HepG2 (cell line): ENCODE measurements around the gene NUP93. TPM values are rescaled to one million over a fixed set of nuclear protein-coding genes. Genes with fewer than 3 reads are reported as not detected.

Experiments
- ATAC-seq: fragments of 200-7000 bp; cut with Tn5 transposase; 3 replicates; pipeline ENCODE4 v1.9.1; 2020; ENCODE audit warnings: mild to moderate bottlenecking, moderate library complexity
- BruUV-seq: library from RNA; stranded (reverse); fragments of 400-500 nt; replicated peaks from 2 replicates; lab custom pipeline; 2021; lab: Mats Ljungman, UMichigan
- CTCF ChIA-PET: fragments of 300-600 bp; formaldehyde crosslinking; extraction: SDS; loops from one replicate; lab custom pipeline; 2021; ENCODE audit warnings: low total read pairs, inconsistent platforms, low intra/inter-chr PET ratio; lab: Yijun Ruan, JAX
- POLR2A ChIA-PET: fragments of 350-600 bp; sonication (Branson Sonifier 250); formaldehyde crosslinking; loops from one replicate; lab custom pipeline; 2020; ENCODE audit warnings: antibody characterized with exemption, inconsistent platforms; lab: Yijun Ruan, JAX
- DNase-seq: peaks from one replicate; pipeline ENCODE4 v3.0.0-alpha.2; 2015; ENCODE audit warnings: low spot score
- FAIRE-seq: peaks from 3 replicates; lab custom pipeline; 2011; peaks lifted over from hg19 to GRCh38; lab: Jason Lieb, UNC
- H2AFZ ChIP-seq: one replicate; pipeline ENCODE4 v1.6.1; 2011; ENCODE audit warnings: low read length, inconsistent platforms
- H3K27ac ChIP-seq: fragments of 300-600 bp; 3 replicates; pipeline ENCODE4 v1.8.0; 2011; ENCODE audit warnings: mixed run types, mild to moderate bottlenecking, mixed read lengths, low read length, inconsistent platforms; ENCODE audit not compliant: insufficient read depth; ENCODE audit errors: extremely low read length
- H3K27me3 ChIP-seq, 2 experiments: fragments of 200-600 bp in 1 of 2; 2 replicates in 1 of 2; 3 replicates in 1 of 2; pipeline versions ENCODE4 v1.6.0 to v1.8.0; 2011; ENCODE audit warnings: low read length in 2 of 2, mild to moderate bottlenecking in 2 of 2, moderate library complexity in 2 of 2, inconsistent platforms in 1 of 2; ENCODE audit not compliant: insufficient read depth in 2 of 2, control insufficient read depth in 1 of 2
- H3K36me3 ChIP-seq, 2 experiments: fragments of 200-600 bp in 1 of 2; replicated peaks in 1 of 2; 2 replicates in 1 of 2; 3 replicates in 1 of 2; pipeline versions ENCODE4 v1.5.1 to v1.8.0; 2011; ENCODE audit warnings: low read length in 2 of 2, inconsistent platforms in 1 of 2; ENCODE audit not compliant: insufficient read depth in 2 of 2, control insufficient read depth in 1 of 2
- H3K4me1 ChIP-seq: 2 replicates; pipeline ENCODE4 v1.5.1; 2012; ENCODE audit warnings: low read length, inconsistent platforms; ENCODE audit not compliant: insufficient read depth
- H3K4me2 ChIP-seq: 2 replicates; pipeline ENCODE4 v1.6.0; 2011; ENCODE audit warnings: low read depth, low read length, inconsistent platforms
- H3K4me3 ChIP-seq, 3 experiments: fragments of 200-600 bp in 1 of 3; sonication (generic), shearing (Covaris generic) in 1 of 3; replicated peaks in 1 of 3; 2 replicates each; pipeline ENCODE4 v1.5.1; 2011 to 2016; ENCODE audit warnings: low read length in 3 of 3, inconsistent platforms in 2 of 3, low read depth in 2 of 3, mild to moderate bottlenecking in 2 of 3, control low read depth in 1 of 3, mixed read lengths in 1 of 3; ENCODE audit not compliant: insufficient read depth in 1 of 3
- H3K79me2 ChIP-seq: one replicate; pipeline ENCODE4 v1.6.1; 2011; ENCODE audit warnings: low read length, inconsistent platforms; ENCODE audit not compliant: insufficient read depth
- H3K9ac ChIP-seq: 2 replicates; pipeline ENCODE4 v1.6.0; 2011; ENCODE audit warnings: mild to moderate bottlenecking, low read depth, low read length, inconsistent platforms; ENCODE audit not compliant: insufficient read depth
- H3K9me3 ChIP-seq: 2 replicates; pipeline ENCODE4 v1.5.1; 2012; ENCODE audit warnings: mild to moderate bottlenecking, low read length
- H4K20me1 ChIP-seq: 2 replicates; pipeline ENCODE4 v1.6.0; 2011; ENCODE audit warnings: inconsistent platforms, mild to moderate bottlenecking, low read length, moderate library complexity; ENCODE audit not compliant: insufficient read depth
- ARID2 ChIP-seq: sonication (generic); formaldehyde crosslinking; IDR thresholded peaks from 2 replicates; pipeline ENCODE4 v1.8.1; 2022; ENCODE audit warnings: mild to moderate bottlenecking, missing genetic modification reagents, borderline replicate concordance
- ELF1 ChIP-seq: sonication (generic); formaldehyde crosslinking; IDR thresholded peaks from 2 replicates; pipeline ENCODE4 v1.4.0; 2020; ENCODE audit warnings: missing genetic modification reagents
- PRDM15 ChIP-seq: sonication (generic); formaldehyde crosslinking; IDR thresholded peaks from 2 replicates; pipeline ENCODE4 v1.4.0; 2020; ENCODE audit warnings: missing genetic modification reagents
- SRSF4 ChIP-seq: fragments of 200-400 bp; formaldehyde crosslinking; IDR thresholded peaks from one replicate; pipeline ENCODE4 v1.6.1; 2018; ENCODE audit warnings: mild to moderate bottlenecking, low read depth, low read length, moderate library complexity; ENCODE audit not compliant: poor library complexity, severe bottlenecking
- TCF12 ChIP-seq, 2 experiments: fragments of 450-650 bp in 1 of 2; sonication (generic) in 1 of 2; formaldehyde crosslinking in 1 of 2; IDR thresholded peaks; 2 replicates each; pipeline versions ENCODE4 v1.6.1 to v1.8.0; 2017 to 2022; ENCODE audit warnings: antibody characterized with exemption in 1 of 2, mild to moderate bottlenecking in 1 of 2, missing genetic modification reagents in 1 of 2, moderate library complexity in 1 of 2
- TCF7L2 ChIP-seq: IDR thresholded peaks from 2 replicates; pipeline ENCODE4 v1.6.1; 2011; ENCODE audit warnings: mild to moderate bottlenecking, low read depth, low read length, moderate library complexity
- TIGD3 ChIP-seq: sonication (generic); formaldehyde crosslinking; IDR thresholded peaks from 2 replicates; pipeline ENCODE4 v1.5.1; 2020; ENCODE audit warnings: mild to moderate bottlenecking, missing genetic modification reagents, borderline replicate concordance
- ZMAT3 ChIP-seq: sonication (generic); formaldehyde crosslinking; conservative IDR thresholded peaks from 2 replicates; pipeline ENCODE4 v1.7.0; 2021; ENCODE audit warnings: missing genetic modification reagents
- ZNF292 ChIP-seq: sonication (generic); formaldehyde crosslinking; IDR thresholded peaks from 2 replicates; pipeline ENCODE4 v1.8.1; 2022; ENCODE audit warnings: mild to moderate bottlenecking, low read depth, missing genetic modification reagents, borderline replicate concordance
- WGBS: methylation state at CpG from one replicate; pipeline ENCODE4 v1.1.6; 2017; ENCODE audit warnings: low lambda C conversion rate; 5-methylcytosine and 5-hydroxymethylcytosine counted together
- in situ Hi-C: cut with HindIII; loops from 2 replicates; pipeline ENCODE4 v1.10.0; 2017; ENCODE audit warnings: low pct_unique_long_range_greater_than_20kb; ENCODE audit not compliant: extremely low pct_ligation_motif_present
- intact Hi-C: fragments of 100-400 bp; cut with micrococcal nuclease; formaldehyde crosslinking; loops from one replicate; pipeline ENCODE4 v1.10.0; 2022; ENCODE audit not compliant: unreplicated experiment
- polyA plus RNA-seq, 8 experiments: library from polyadenylated mRNA; depleted of rRNA in 3 of 8; stranded (reverse) in 7 of 8; unstranded in 1 of 8; fragments of >200 nt; fragmentation: Illumina TruSeq in 4 of 8; extraction: Trizol in 4 of 8; gene quantifications; 2 replicates each; pipeline versions ENCODE4 v1.2.1 to v1.2.3, GENCODE V29; 2011 to 2016; ENCODE audit warnings: low read depth in 4 of 8, missing spikeins in 1 of 8, mixed read lengths in 1 of 8; ENCODE audit not compliant: insufficient read depth in 1 of 8
- total RNA-seq, 5 experiments: library from RNA; depleted of rRNA; stranded (reverse); fragments of >200 nt; fragmentation: Illumina TruSeq; extraction: Trizol; gene quantifications; 2 replicates each; pipeline ENCODE4 v1.2.3, GENCODE V29; 2016; ENCODE audit warnings: low read depth in 1 of 5

NUP93 gene
- total and polyA plus RNA-seq, 2 of the 13 experiments (the other 11 are each of a cell fraction or from before 2014, with no cell fraction given): 58.5 to 140 TPM

GRCh38 chr16:56684256-56684925 lies 45.5 kb upstream of the NUP93 start:
- FAIRE-seq (no peak), ATAC-seq (no peak), DNase-seq (no peak)
- Histone ChIP-seq H4K20me1 (no peaks in the 10 kb centered on the region), H3K27ac (no peak overlapping the region), H3K27me3 (peaks cover 0 to 6% of the 10 kb centered on the region in 2 experiments; a peak in 1 of 5 replicates), H3K9ac (no peak overlapping the region), H3K4me3 (no peak overlapping the region), H3K4me2 (no peak overlapping the region), H2AFZ (no peak overlapping the region), H3K4me1 (peaks cover 55% of the 10 kb centered on the region), H3K9me3 (peaks cover 10% of the 10 kb centered on the region), H3K79me2 (no peaks in the 10 kb centered on the region), H3K36me3 (no peaks in the 10 kb centered on the region)
- ChIA-PET POLR2A (interaction anchor here (1.3 to 1.8 kb wide), 2 partner anchors 18 to 27 kb away, joined by 3 to 5 read pairs; partner anchors contain the start of gene MT1F), CTCF (no interaction called here)
- no TSS peak for BruUV-seq
- 43% methylated on average over 3 of the region's 4 CpGs for WGBS
- intact Hi-C loops: no loop called here
- TF ChIP-seq ZNF292 (CRISPR knock-in tag): no peak
- in situ Hi-C loops: no loop called here

- ChIA-PET CTCF (no interaction called here), POLR2A (interaction anchor here (1.3 kb wide), 1 partner anchor 28 kb away, joined by 3 read pairs; the partner anchor contains the start of gene MT1F)
- H4K20me1 ChIP-seq: no peaks in the 10 kb centered on the region
- no peak overlapping the region for H2AFZ ChIP-seq
- in situ Hi-C loops: no loop called here
- H3K9me3 ChIP-seq: peaks cover 10% of the 10 kb centered on the region
- intact Hi-C loops: no loop called here
- no peaks in the 10 kb centered on the region for H3K79me2 ChIP-seq
- H3K9ac ChIP-seq: no peak overlapping the region
- BruUV-seq: no TSS peak
- H3K36me3 ChIP-seq: no peaks in the 10 kb centered on the region
- DNase-seq (no peak), ATAC-seq (no peak), FAIRE-seq (no peak)
- peaks cover 0 to 6% of the 10 kb centered on the region in 2 experiments; a peak in 1 of 5 replicates for H3K27me3 ChIP-seq
- peaks cover 51% of the 10 kb centered on the region for H3K4me1 ChIP-seq
- H3K4me3 ChIP-seq: no peak overlapping the region
- H3K4me2 ChIP-seq: no peak overlapping the region
- H3K27ac ChIP-seq: no peak overlapping the region
- 82% methylated on average over 4 of the region's 4 CpGs for WGBS
- TF ChIP-seq SRSF4 (no peak), TCF7L2 (no peak), PRDM15 (CRISPR knock-in tag) (no peak), ZMAT3 (CRISPR knock-in tag) (no peak), TIGD3 (CRISPR knock-in tag) (no peak), TCF12 (IDR thresholded peaks at IDR 0.05) (no peak), TCF12 (CRISPR knock-in tag; IDR thresholded peaks at IDR 0.05) (no peak), ELF1 (CRISPR knock-in tag) (no peak), ARID2 (CRISPR knock-in tag) (no peak)
Measured at GRCh38 chr16:56684926-56685590, 44.9 kb upstream of the NUP93 start.
